ENCODE results near the gene CYBC1.

GRCh38 chr17:82446124-82446523, 4.4 kb downstream of the CYBC1 start:
- TF ChIP-seq, protein P1, sequence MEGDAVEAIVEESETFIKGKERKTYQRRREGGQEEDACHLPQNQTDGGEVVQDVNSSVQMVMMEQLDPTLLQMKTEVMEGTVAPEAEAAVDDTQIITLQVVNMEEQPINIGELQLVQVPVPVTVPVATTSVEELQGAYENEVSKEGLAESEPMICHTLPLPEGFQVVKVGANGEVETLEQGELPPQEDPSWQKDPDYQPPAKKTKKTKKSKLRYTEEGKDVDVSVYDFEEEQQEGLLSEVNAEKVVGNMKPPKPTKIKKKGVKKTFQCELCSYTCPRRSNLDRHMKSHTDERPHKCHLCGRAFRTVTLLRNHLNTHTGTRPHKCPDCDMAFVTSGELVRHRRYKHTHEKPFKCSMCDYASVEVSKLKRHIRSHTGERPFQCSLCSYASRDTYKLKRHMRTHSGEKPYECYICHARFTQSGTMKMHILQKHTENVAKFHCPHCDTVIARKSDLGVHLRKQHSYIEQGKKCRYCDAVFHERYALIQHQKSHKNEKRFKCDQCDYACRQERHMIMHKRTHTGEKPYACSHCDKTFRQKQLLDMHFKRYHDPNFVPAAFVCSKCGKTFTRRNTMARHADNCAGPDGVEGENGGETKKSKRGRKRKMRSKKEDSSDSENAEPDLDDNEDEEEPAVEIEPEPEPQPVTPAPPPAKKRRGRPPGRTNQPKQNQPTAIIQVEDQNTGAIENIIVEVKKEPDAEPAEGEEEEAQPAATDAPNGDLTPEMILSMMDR (IDR thresholded peaks at IDR 0.05; ENCODE audit: low read depth, low read length, poor library complexity, severe bottlenecking) = no peak
- no peak for TF ChIP-seq EZH2phosphoT487 (IDR thresholded peaks at IDR 0.05; ENCODE audit: borderline replicate concordance, low read length)
